Right lobe of liver (tissue), 6 donors: ENCODE measurements around the gene CBX3. TPM values are rescaled to one million over a fixed set of nuclear protein-coding genes. Genes with fewer than 3 reads are reported as not detected.
A peak's percentile ranks its signal among the peaks of the same experiment; 100 is the strongest.
"Not testable (repeated sequence)": the region's sequence is repeated elsewhere in the genome, so short reads cannot be mapped to it uniquely, and the experiment has no call there.

Experiments
- ATAC-seq, 4 donors: fragments of 200-7000 bp; cut with Tn5 transposase; one replicate each; pipeline ENCODE4 v1.9.1; 2020; ENCODE audit warnings: mild to moderate bottlenecking in 4 of 4, moderate library complexity in 4 of 4
- DNase-seq, 3 donors: peaks; one replicate each; pipeline ENCODE4 v3.0.0-alpha.2; 2020
- H3K27ac ChIP-seq, 3 donors: fragments of 200-600 bp; one replicate each; pipeline ENCODE4 v1.8.0; 2022
- H3K27me3 ChIP-seq, 2 donors: fragments of 200-600 bp; one replicate each; pipeline ENCODE4 v1.8.0; 2022
- H3K36me3 ChIP-seq, 4 donors: fragments of 200-600 bp; sonication (generic) in 1 of 4; one replicate each; pipeline versions ENCODE4 v1.5.1 to v1.8.0; 2017 to 2022; ENCODE audit warnings: control low read depth in 1 of 4
- H3K4me1 ChIP-seq, 4 donors: fragments of 200-600 bp; sonication (generic) in 1 of 4; one replicate each; pipeline versions ENCODE4 v1.5.1 to v1.8.0; 2017 to 2022; ENCODE audit warnings: control low read depth in 1 of 4
- H3K4me3 ChIP-seq, 3 donors: fragments of 200-600 bp; one replicate each; pipeline ENCODE4 v1.8.0; 2022
- H3K9me3 ChIP-seq, 4 donors: fragments of 200-600 bp; sonication (generic) in 1 of 4; one replicate each; pipeline versions ENCODE4 v1.5.1 to v1.8.0; 2017 to 2022; ENCODE audit warnings: control low read depth in 1 of 4
- CTCF ChIP-seq, 4 donors: fragments of 200-600 bp in 3 of 4; fragments of 450-650 bp in 1 of 4; IDR thresholded peaks; one replicate each; pipeline versions ENCODE4 v1.5.1 to v1.8.0; 2016 to 2022; ENCODE audit warnings: antibody characterized with exemption in 4 of 4, mild to moderate bottlenecking in 2 of 4
- POLR2A ChIP-seq: fragments of 450-650 bp; IDR thresholded peaks from one replicate; pipeline ENCODE4 v1.6.1; 2017; ENCODE audit warnings: antibody characterized with exemption, mild to moderate bottlenecking
- WGBS: methylation state at CpG from one replicate; pipeline ENCODE4 v1.1.6; 2018; ENCODE audit warnings: low coverage, low lambda C conversion rate; ENCODE audit not compliant: insufficient coverage; ENCODE audit errors: missing lambda C conversion rate; 5-methylcytosine and 5-hydroxymethylcytosine counted together
- intact Hi-C, 2 donors: fragments of 100-400 bp; cut with DNase I; formaldehyde crosslinking; loops; one replicate each; pipeline versions ENCODE4 v1.11.2 to v1.14.1; 2022
- total RNA-seq, 6 experiments: library from RNA; depleted of rRNA in 2 of 6; stranded (reverse); fragments of >200 nt in 2 of 6; fragmentation: NEBNext Ultra II Directional in 3 of 6; extraction: Animal tissue kit (Norgen Biotek cat#: 25700) in 3 of 6; gene quantifications; one replicate each; pipeline versions ENCODE4 v1.1.0 to v1.2.4, GENCODE V29; 2016 to 2023
- donor health status: DM: no; HTN: yes; CAD: no.
- donor health status: DM: no; HTN: no; CAD: no.
- donor health status: DM: no; HTN: no; CAD: no.
- donor health status: DM: no; HTN: yes; CAD: no.
- donor health status: DM: no; HTN: yes; CAD: no.

Gene CBX3
- total RNA-seq, 6 experiments from 2014 or later = 26.4 to 42.1 (median 40.5) TPM

GRCh38 chr7:26169271-26169670 lies 32.3 kb upstream of the CBX3 start:
- no peaks in the 10 kb centered on the region for H3K9me3 ChIP-seq
- H3K4me3 ChIP-seq = no peak overlapping the region
- no peak overlapping the region for H3K27ac ChIP-seq
- peak in 1 of 4 donors; percentile 25 for ATAC-seq
- H3K4me1 ChIP-seq = peaks cover 0 to 5% (median 0%) of the 10 kb centered on the region in 4 donors
- intact Hi-C loops = no loop called here
- DNase-seq = no peak
- H3K36me3 ChIP-seq = no peaks in the 10 kb centered on the region
- TF ChIP-seq POLR2A (no peak), CTCF (IDR thresholded peaks at IDR 0.05) (no peak)
- no peaks in the 10 kb centered on the region for H3K27me3 ChIP-seq
- no CpG with 5 or more reads among the region's 3 CpGs for WGBS

GRCh38 chr7:26170663-26171062 lies 30.9 kb upstream of the CBX3 start:
- DNase-seq (no peak), ATAC-seq (no peak)
- WGBS = 83% methylated on average over 1 of the region's 1 CpG
- intact Hi-C loops = no loop called here
- no peak for TF ChIP-seq CTCF (IDR thresholded peaks at IDR 0.05)
- no peak for TF ChIP-seq POLR2A
- H3K4me1 ChIP-seq = peaks cover 0 to 5% (median 0%) of the 10 kb centered on the region in 4 donors
- no peaks in the 10 kb centered on the region for H3K27me3 ChIP-seq
- no peak overlapping the region for H3K27ac ChIP-seq
- H3K4me3 ChIP-seq = no peak overlapping the region
- no peaks in the 10 kb centered on the region for H3K36me3 ChIP-seq
- no peaks in the 10 kb centered on the region for H3K9me3 ChIP-seq

GRCh38 chr7:26171601-26172000 lies 29.9 kb upstream of the CBX3 start:
- Histone ChIP-seq H3K4me3 (no peak overlapping the region), H3K9me3 (no peaks in the 10 kb centered on the region), H3K27me3 (no peaks in the 10 kb centered on the region), H3K36me3 (no peaks in the 10 kb centered on the region), H3K27ac (no peak overlapping the region), H3K4me1 (peaks cover 0 to 5% (median 0%) of the 10 kb centered on the region in 4 donors)
- 90% methylated on average over 2 of the region's 2 CpGs for WGBS
- TF ChIP-seq CTCF (IDR thresholded peaks at IDR 0.05) = no peak
- TF ChIP-seq POLR2A = no peak
- intact Hi-C loops = no loop called here
- ATAC-seq = no peak
- DNase-seq = no peak

- H3K4me1 ChIP-seq = peaks cover 0 to 5% (median 0%) of the 10 kb centered on the region in 4 donors
- no peaks in the 10 kb centered on the region for H3K27me3 ChIP-seq
- H3K36me3 ChIP-seq = no peaks in the 10 kb centered on the region
- no peak overlapping the region for H3K27ac ChIP-seq
- H3K4me3 ChIP-seq = no peak overlapping the region
- ATAC-seq = no peak
- no peaks in the 10 kb centered on the region for H3K9me3 ChIP-seq
- intact Hi-C loops = no loop called here
- no peak for DNase-seq
- no peak for TF ChIP-seq CTCF (IDR thresholded peaks at IDR 0.05)
- no peak for TF ChIP-seq POLR2A
- WGBS = 87% methylated on average over 1 of the region's 1 CpG
These were observed 29.5 kb upstream of the CBX3 start for GRCh38 chr7:26172048-26172447.

- H3K36me3 ChIP-seq, H3K4me3 ChIP-seq, H3K27me3 ChIP-seq, H3K9me3 ChIP-seq, H3K27ac ChIP-seq, H3K4me1 ChIP-seq, intact Hi-C loops, ATAC-seq, DNase-seq: not testable (repeated sequence)
- WGBS = 78% methylated on average over 1 of the region's 4 CpGs
These were observed 25.6 kb upstream of the CBX3 start for GRCh38 chr7:26175903-26176302.

GRCh38 chr7:26176696-26177095 lies 24.8 kb upstream of the CBX3 start:
- DNase-seq, H3K4me1 ChIP-seq, H3K4me3 ChIP-seq, H3K36me3 ChIP-seq, H3K9me3 ChIP-seq, H3K27me3 ChIP-seq, intact Hi-C loops, ATAC-seq, H3K27ac ChIP-seq: not testable (repeated sequence)
- WGBS = no CpG with 5 or more reads among the region's 26 CpGs

GRCh38 chr7:26177269-26177668 lies 24.3 kb upstream of the CBX3 start:
- ATAC-seq = not testable (repeated sequence)

More at GRCh38 chr7:26177269-26177668, 24.3 kb upstream of the CBX3 start:
- H3K4me1 ChIP-seq, H3K27ac ChIP-seq, intact Hi-C loops, H3K36me3 ChIP-seq, H3K4me3 ChIP-seq, H3K27me3 ChIP-seq, DNase-seq, H3K9me3 ChIP-seq: not testable (repeated sequence)
- 77% methylated on average over 5 of the region's 20 CpGs for WGBS
